Astrocyte of the spinal cord (primary cell): ENCODE data around the gene CDK19.

ENCODE experiments used
- DNase-seq: peaks from one replicate; pipeline ENCODE4 v3.0.0; 2011; ENCODE audit warnings: low read depth, low spot score
- H3K4me3 ChIP-seq: 2 replicates; pipeline ENCODE4 v1.5.1; 2011; ENCODE audit warnings: low read depth, mild to moderate bottlenecking, low read length, moderate library complexity
- in situ Hi-C: cut with HindIII; loops from 2 replicates; pipeline ENCODE4 v1.10.0; 2017; ENCODE audit warnings: low sequenced_read_pairs
- TF ChIP-seq, protein P1 (sequence below): IDR thresholded peaks from 2 replicates; pipeline ENCODE4 v1.5.1; 2012; ENCODE audit warnings: low read depth, mild to moderate bottlenecking, low read length, inconsistent platforms

The CDK19 gene

DNA sequence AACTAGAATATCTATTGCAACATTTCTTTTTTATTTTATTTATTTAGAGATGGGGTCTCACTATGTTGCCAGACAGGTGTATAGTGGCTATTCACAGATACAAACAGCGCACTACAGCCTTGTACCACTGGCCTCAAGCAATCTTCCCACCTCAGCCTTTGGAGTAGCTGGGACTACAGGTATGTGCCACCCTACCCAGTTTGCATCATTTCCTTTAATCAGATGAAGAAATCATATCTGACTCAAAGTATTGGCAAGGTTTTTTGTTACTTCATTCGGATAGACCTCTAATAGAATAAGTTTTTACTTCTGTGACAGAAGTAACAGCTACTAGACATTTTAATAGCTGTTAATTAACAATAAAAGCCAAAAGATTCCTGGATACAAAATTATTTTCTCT, 153.9 kb downstream of the CDK19 start:
- no peak for DNase-seq
- in situ Hi-C loops: no loop called here
- no peak overlapping the region for H3K4me3 ChIP-seq
- TF ChIP-seq, protein P1, sequence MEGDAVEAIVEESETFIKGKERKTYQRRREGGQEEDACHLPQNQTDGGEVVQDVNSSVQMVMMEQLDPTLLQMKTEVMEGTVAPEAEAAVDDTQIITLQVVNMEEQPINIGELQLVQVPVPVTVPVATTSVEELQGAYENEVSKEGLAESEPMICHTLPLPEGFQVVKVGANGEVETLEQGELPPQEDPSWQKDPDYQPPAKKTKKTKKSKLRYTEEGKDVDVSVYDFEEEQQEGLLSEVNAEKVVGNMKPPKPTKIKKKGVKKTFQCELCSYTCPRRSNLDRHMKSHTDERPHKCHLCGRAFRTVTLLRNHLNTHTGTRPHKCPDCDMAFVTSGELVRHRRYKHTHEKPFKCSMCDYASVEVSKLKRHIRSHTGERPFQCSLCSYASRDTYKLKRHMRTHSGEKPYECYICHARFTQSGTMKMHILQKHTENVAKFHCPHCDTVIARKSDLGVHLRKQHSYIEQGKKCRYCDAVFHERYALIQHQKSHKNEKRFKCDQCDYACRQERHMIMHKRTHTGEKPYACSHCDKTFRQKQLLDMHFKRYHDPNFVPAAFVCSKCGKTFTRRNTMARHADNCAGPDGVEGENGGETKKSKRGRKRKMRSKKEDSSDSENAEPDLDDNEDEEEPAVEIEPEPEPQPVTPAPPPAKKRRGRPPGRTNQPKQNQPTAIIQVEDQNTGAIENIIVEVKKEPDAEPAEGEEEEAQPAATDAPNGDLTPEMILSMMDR: no peak

DNA sequence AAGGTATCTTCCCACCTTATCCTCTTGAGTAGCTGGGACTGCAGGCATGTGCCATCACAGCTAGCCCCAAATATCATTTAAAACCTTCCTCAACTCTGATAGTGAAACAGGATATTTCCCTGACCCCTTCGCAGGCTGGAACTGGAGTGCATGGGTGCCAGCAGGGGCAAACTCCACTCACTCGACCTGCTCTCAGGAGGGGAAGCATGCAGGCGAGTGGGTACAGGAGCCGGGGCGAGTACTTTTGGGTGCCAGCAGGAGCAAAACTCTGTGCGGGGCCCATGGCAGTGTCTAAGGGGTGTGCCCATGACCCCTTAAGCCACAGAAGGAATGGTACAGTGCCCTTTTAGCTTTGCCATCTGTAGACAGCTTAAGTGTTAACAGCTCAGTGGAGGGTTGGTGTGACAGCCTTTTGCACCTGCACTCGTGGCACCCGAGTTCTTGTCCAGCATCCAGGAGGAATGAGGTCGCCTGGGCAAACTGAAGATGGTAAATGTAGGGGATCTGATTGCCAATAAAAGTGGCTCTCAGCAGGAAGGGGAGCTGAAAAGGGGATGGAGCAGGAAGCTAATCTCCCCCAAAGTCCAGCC, 155.1 kb downstream of the CDK19 start:
- no peak for DNase-seq

DNA sequence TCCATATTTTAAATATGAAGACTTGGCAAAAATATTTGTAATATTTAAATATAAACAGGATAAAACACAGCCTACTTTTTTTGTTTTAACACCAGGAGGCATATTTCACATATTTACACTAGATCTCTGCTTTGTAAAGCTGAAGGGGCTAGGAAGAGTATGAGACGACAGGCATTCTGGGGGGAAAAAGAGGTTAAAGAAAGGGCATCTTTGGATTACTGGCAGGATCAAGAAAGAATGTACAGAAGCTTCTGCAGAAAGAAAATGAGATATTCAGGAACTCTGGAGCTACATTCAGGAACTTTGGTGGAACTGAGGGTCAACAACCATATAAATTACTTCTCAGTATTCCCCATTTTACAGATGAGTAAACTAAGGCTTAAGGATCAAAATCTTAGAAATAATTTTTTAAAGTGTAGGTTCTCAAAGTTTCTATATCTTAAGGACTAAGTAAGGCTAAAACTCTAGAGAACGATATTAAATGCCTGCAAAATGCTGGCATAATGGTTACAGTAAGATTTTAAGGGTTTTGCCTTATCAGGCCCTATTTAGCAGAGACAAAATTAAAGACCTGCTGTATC, 156.5 kb downstream of the CDK19 start:
- in situ Hi-C loops: no loop called here
- TF ChIP-seq, protein P1: no peak
- DNase-seq: no peak
- H3K4me3 ChIP-seq: no peak overlapping the region

More for the DNA sequence above, 155.1 kb downstream of the CDK19 start:
- TF ChIP-seq, protein P1: no peak
- H3K4me3 ChIP-seq: no peak overlapping the region
- in situ Hi-C loops: no loop called here

DNA sequence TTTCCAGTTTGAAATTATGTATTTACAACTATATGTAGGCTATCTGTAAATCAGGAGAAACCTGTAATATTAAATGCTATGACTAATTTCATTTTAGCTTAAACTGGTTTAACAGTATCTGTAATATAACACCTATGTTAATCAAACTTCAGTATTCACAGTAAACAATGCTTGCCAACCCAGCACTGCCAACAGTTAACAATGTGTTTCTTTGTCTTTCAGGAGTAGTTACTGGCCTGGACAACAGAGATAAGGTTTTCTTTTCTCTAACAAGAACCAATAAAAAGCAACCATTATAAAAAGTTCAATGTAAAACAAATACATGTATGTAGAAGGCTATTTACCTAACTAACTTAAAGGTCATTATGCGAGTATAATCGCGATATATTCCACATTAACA, 158.8 kb downstream of the CDK19 start:
- no peak for DNase-seq
- H3K4me3 ChIP-seq: no peak overlapping the region
- in situ Hi-C loops: no loop called here
- TF ChIP-seq, protein P1: no peak

DNA sequence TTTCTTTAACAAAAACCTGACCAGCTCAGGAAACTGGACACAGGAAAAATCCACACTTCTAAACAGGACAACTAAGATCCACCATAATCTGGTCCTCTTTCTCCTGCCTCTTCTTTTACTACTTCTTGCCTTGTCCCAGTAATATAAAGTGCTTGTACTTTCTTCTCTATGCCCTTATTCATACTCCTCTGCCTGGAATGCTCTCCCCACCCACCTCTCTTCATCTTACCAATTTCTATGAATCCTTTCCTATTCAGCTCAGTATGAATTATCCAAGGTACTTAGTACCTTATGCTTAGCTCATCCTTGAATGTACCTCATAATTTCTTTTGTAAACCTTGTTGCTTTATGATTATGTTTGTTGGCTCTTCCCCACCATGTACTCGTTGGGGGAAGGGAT, 159.4 kb downstream of the CDK19 start:
- TF ChIP-seq, protein P1: no peak
- DNase-seq: no peak
- H3K4me3 ChIP-seq: no peak overlapping the region
- in situ Hi-C loops: no loop called here

DNA sequence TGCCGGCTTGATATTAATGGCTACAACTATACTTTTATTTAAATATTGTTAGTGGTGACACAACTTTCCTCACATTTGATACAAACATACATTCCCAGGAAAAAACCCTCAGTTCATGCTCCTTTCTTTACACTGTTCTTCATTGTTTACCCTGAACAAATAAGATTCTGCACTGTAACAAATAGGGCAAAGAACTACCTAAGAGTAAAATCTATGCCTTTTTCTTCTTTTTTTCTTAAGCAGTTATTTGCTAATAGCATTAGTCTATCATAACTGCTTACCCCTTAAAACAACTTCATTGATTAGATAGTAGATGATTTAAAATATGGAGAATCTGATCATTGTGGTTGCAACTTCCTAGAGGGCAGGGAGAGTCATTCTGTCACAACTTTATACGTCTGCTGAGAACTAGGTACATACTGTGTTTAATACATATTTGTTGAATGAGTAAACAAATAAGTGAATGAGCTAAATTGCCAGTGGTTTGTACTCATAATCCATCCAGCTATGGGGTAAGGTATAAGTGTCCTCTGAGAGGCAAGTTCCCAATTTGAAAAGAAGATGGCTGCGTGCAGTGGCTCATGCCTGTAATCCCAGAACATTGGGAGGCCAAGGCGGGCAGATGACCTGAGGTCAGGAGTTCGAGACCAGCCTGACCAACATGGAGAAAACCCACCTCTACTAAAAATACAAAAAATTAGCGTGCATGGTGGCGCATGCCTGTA, 161.0 kb downstream of the CDK19 start:
- no peak overlapping the region for H3K4me3 ChIP-seq
- in situ Hi-C loops: no loop called here
- no peak for DNase-seq
- TF ChIP-seq, protein P1: no peak
